ENCODE data around the gene ERBB4.

DNA sequence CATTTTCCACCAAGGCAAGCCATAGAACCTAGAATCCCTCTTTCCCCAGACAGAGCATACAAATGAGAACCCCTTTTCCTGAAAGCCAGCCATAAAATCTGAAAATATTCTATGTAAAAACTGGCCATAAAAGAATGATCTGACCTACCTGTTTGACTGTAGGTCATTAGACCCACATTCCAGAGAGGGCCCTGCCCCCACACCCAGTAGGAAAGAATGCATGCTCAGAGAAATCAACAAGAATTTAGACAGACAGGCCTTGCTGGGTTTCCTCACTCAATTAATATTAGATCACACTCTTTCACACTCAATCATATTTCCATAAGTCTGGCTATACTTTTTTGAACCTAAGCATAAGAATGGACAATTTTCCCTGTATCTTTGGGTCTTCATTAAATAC, 929.5 kb downstream of the ERBB4 start:
- no peak for TF ChIP-seq POLR2A (IDR thresholded peaks at IDR 0.05; ENCODE audit: low read depth, low read length)
- TF ChIP-seq POLR2AphosphoS5 (IDR thresholded peaks at IDR 0.05; ENCODE audit: low read depth, low read length) = no peak

Measured in GM12891 (cell line).